Ectodermal cell (in vitro differentiated cells): ENCODE results near the gene SORBS2.
A peak's percentile ranks its signal among the peaks of the same experiment; 100 is the strongest.
"Not testable (repeated sequence)": the region's sequence is repeated elsewhere in the genome, so short reads cannot be mapped to it uniquely, and the experiment has no call there.

ENCODE experiments used
- H3K27ac ChIP-seq: 2 replicates; pipeline ENCODE4 v1.7.0; 2013; ENCODE audit warnings: mild to moderate bottlenecking, low read depth, low read length; ENCODE audit not compliant: insufficient read depth, poor library complexity, severe bottlenecking
- H3K27me3 ChIP-seq: 2 replicates; pipeline ENCODE4 v1.7.0; 2013; ENCODE audit warnings: mild to moderate bottlenecking, low read length; ENCODE audit not compliant: insufficient read depth, control insufficient read depth, poor library complexity, severe bottlenecking
- H3K36me3 ChIP-seq: one replicate; pipeline ENCODE4 v1.7.0; 2013; ENCODE audit warnings: low read length; ENCODE audit not compliant: control insufficient read depth, insufficient read depth
- H3K4me1 ChIP-seq: one replicate; pipeline ENCODE4 v1.7.0; 2013; ENCODE audit warnings: low read length; ENCODE audit not compliant: control insufficient read depth, insufficient read depth
- H3K4me3 ChIP-seq: 2 replicates; pipeline ENCODE4 v1.7.0; 2013; ENCODE audit warnings: low read depth, low read length, control low read depth; ENCODE audit not compliant: insufficient read depth
- H3K9me3 ChIP-seq: 2 replicates; pipeline ENCODE4 v1.7.0; 2013; ENCODE audit warnings: mild to moderate bottlenecking, low read length, moderate library complexity; ENCODE audit not compliant: control insufficient read depth
- WGBS, 2 experiments: methylation state at CpG; one replicate each; pipeline ENCODE4 v1.1.7; 2013; ENCODE audit warnings: missing lambda C conversion rate in 2 of 2; 5-methylcytosine and 5-hydroxymethylcytosine counted together

The SORBS2 gene

GRCh38 chr4:185570727-185571126 lies 241.3 kb downstream of the SORBS2 start:
- 93 to 97% methylated on average over 2 to 3 of the region's 3 CpGs for WGBS, 2 experiments
- Histone ChIP-seq H3K36me3 (no peaks in the 10 kb centered on the region), H3K4me3 (no peak overlapping the region), H3K27ac (no peak overlapping the region), H3K27me3 (no peaks in the 10 kb centered on the region), H3K9me3 (no peaks in the 10 kb centered on the region), H3K4me1 (no peaks in the 10 kb centered on the region)

GRCh38 chr4:185567381-185568376 lies 244.3 kb downstream of the SORBS2 start:
- Histone ChIP-seq H3K36me3 (no peaks in the 10 kb centered on the region), H3K4me3 (no peak overlapping the region), H3K4me1 (no peaks in the 10 kb centered on the region), H3K9me3 (no peaks in the 10 kb centered on the region), H3K27me3 (no peaks in the 10 kb centered on the region), H3K27ac (peak overlapping the region; percentile 61)
- WGBS, 2 experiments: 92% methylated on average over 21 of the region's 21 CpGs

- no peaks in the 10 kb centered on the region for H3K27me3 ChIP-seq
- no peaks in the 10 kb centered on the region for H3K4me1 ChIP-seq
- 94 to 95% methylated on average over 1 of the region's 1 CpG for WGBS, 2 experiments
- no peak overlapping the region for H3K4me3 ChIP-seq
- H3K36me3 ChIP-seq: no peaks in the 10 kb centered on the region
- peak overlapping the region; percentile 61 for H3K27ac ChIP-seq
- H3K9me3 ChIP-seq: no peaks in the 10 kb centered on the region
These were observed 245.0 kb downstream of the SORBS2 start for GRCh38 chr4:185566972-185567371.

- Histone ChIP-seq H3K9me3 (no peaks in the 10 kb centered on the region), H3K4me3 (no peak overlapping the region), H3K27ac (no peak overlapping the region), H3K27me3 (no peaks in the 10 kb centered on the region), H3K4me1 (no peaks in the 10 kb centered on the region), H3K36me3 (no peaks in the 10 kb centered on the region)
- WGBS, 2 experiments: 92 to 96% methylated on average over 8 of the region's 8 CpGs
These were observed 245.6 kb downstream of the SORBS2 start for GRCh38 chr4:185566425-185566824.

- WGBS, 2 experiments: 90% methylated on average over 3 of the region's 3 CpGs
- H3K4me1 ChIP-seq: no peaks in the 10 kb centered on the region
- no peak overlapping the region for H3K27ac ChIP-seq
- no peak overlapping the region for H3K4me3 ChIP-seq
- H3K27me3 ChIP-seq: no peaks in the 10 kb centered on the region
- H3K9me3 ChIP-seq: no peaks in the 10 kb centered on the region
- no peaks in the 10 kb centered on the region for H3K36me3 ChIP-seq
These were observed 246.3 kb downstream of the SORBS2 start for GRCh38 chr4:185565696-185566095.

- 98% methylated on average over 2 to 3 of the region's 3 CpGs for WGBS, 2 experiments
- no peaks in the 10 kb centered on the region for H3K27me3 ChIP-seq
- no peak overlapping the region for H3K4me3 ChIP-seq
- H3K36me3 ChIP-seq: no peaks in the 10 kb centered on the region
- no peak overlapping the region for H3K27ac ChIP-seq
- no peaks in the 10 kb centered on the region for H3K9me3 ChIP-seq
- no peaks in the 10 kb centered on the region for H3K4me1 ChIP-seq
These were observed 247.6 kb downstream of the SORBS2 start for GRCh38 chr4:185564349-185564748.

GRCh38 chr4:185562531-185562930 lies 249.5 kb downstream of the SORBS2 start:
- Histone ChIP-seq H3K4me3 (no peak overlapping the region), H3K27me3 (no peaks in the 10 kb centered on the region), H3K36me3 (no peaks in the 10 kb centered on the region), H3K9me3 (no peaks in the 10 kb centered on the region), H3K27ac (no peak overlapping the region), H3K4me1 (no peaks in the 10 kb centered on the region)
- 90 to 91% methylated on average over 3 of the region's 3 CpGs for WGBS, 2 experiments

- 94 to 98% methylated on average over 5 of the region's 5 CpGs for WGBS, 2 experiments
- Histone ChIP-seq H3K4me3 (no peak overlapping the region), H3K36me3 (no peaks in the 10 kb centered on the region), H3K4me1 (no peaks in the 10 kb centered on the region), H3K9me3 (no peaks in the 10 kb centered on the region), H3K27me3 (no peaks in the 10 kb centered on the region), H3K27ac (no peak overlapping the region)
These were observed 251.7 kb downstream of the SORBS2 start for GRCh38 chr4:185560316-185560715.

GRCh38 chr4:185559915-185560281 lies 252.1 kb downstream of the SORBS2 start:
- Histone ChIP-seq H3K9me3 (no peaks in the 10 kb centered on the region), H3K27ac (no peak overlapping the region), H3K4me3 (no peak overlapping the region), H3K27me3 (no peaks in the 10 kb centered on the region), H3K4me1 (no peaks in the 10 kb centered on the region), H3K36me3 (no peaks in the 10 kb centered on the region)
- 63 to 69% methylated on average over 4 of the region's 4 CpGs for WGBS, 2 experiments

- H3K4me3 ChIP-seq, H3K9me3 ChIP-seq, H3K27me3 ChIP-seq, H3K36me3 ChIP-seq, H3K4me1 ChIP-seq, H3K27ac ChIP-seq: not testable (repeated sequence)
- 87 to 88% methylated on average over 8 of the region's 8 CpGs for WGBS, 2 experiments
These were observed 252.6 kb downstream of the SORBS2 start for GRCh38 chr4:185559251-185559914.
